GM18498 (cell line): Measurements from ENCODE around the gene SNRNP48.

Experiments used
- ATAC-seq: cut with Tn5 transposase; IDR thresholded peaks from one replicate; pipeline ENCODE4 v1.9.1; 2021; ENCODE audit warnings: mild to moderate bottlenecking, moderate library complexity; ENCODE audit not compliant: unreplicated experiment

Gene SNRNP48

GRCh38 chr6:7559196-7559595 lies 30.8 kb upstream of the SNRNP48 start:
- ATAC-seq, result no peak

- ATAC-seq, result no peak
Measured at GRCh38 chr6:7559651-7560385, 30.2 kb upstream of the SNRNP48 start.

GRCh38 chr6:7561153-7561964 lies 28.6 kb upstream of the SNRNP48 start:
- ATAC-seq, result no peak

GRCh38 chr6:7562769-7563168 lies 27.2 kb upstream of the SNRNP48 start:
- no peak for ATAC-seq

GRCh38 chr6:7566107-7566506 lies 23.9 kb upstream of the SNRNP48 start:
- ATAC-seq, result no peak

GRCh38 chr6:7566617-7567173 lies 23.3 kb upstream of the SNRNP48 start:
- ATAC-seq, result no peak

- no peak for ATAC-seq
Measured at GRCh38 chr6:7568021-7568420, 22.0 kb upstream of the SNRNP48 start.

- no peak for ATAC-seq
Measured at GRCh38 chr6:7569082-7569481, 20.9 kb upstream of the SNRNP48 start.

- ATAC-seq, result no peak
Measured at GRCh38 chr6:7572213-7572943, 17.6 kb upstream of the SNRNP48 start.

- ATAC-seq, result no peak
Measured at GRCh38 chr6:7574500-7574899, 15.5 kb upstream of the SNRNP48 start.

- ATAC-seq, result no peak
Measured at GRCh38 chr6:7578516-7578915, 11.5 kb upstream of the SNRNP48 start.

GRCh38 chr6:7578931-7579330 lies 11.1 kb upstream of the SNRNP48 start:
- no peak for ATAC-seq

GRCh38 chr6:7579851-7580250 lies 10.1 kb upstream of the SNRNP48 start:
- ATAC-seq, result no peak

GRCh38 chr6:7580537-7580926 lies 9.5 kb upstream of the SNRNP48 start:
- no peak for ATAC-seq

- ATAC-seq, result no peak
Measured at GRCh38 chr6:7580927-7581618, 8.9 kb upstream of the SNRNP48 start.

- no peak for ATAC-seq
Measured at GRCh38 chr6:7585287-7585930, 4.6 kb upstream of the SNRNP48 start.

- no peak for ATAC-seq
Measured at GRCh38 chr6:7587631-7588100, 2.3 kb upstream of the SNRNP48 start.

- no peak for ATAC-seq
Measured at GRCh38 chr6:7588506-7588905, 1.5 kb upstream of the SNRNP48 start.

GRCh38 chr6:7589221-7589620 lies 777 bp upstream of the SNRNP48 start:
- no peak for ATAC-seq

GRCh38 chr6:7590918-7591302 lies 912 bp downstream of the SNRNP48 start:
- ATAC-seq, result no peak
